Measurements from ENCODE around the gene KCNMB2. TPM values are rescaled to one million over a fixed set of nuclear protein-coding genes. Genes with fewer than 3 reads are reported as not detected.

KCNMB2 gene
- polyA plus RNA-seq, 3 donors: not detected

GRCh38 chr3:178686826-178687225 is 150.6 kb downstream of the KCNMB2 start:
- Histone ChIP-seq H2AFZ (ENCODE audit: insufficient read depth, low read depth, low read length, poor library complexity, severe bottlenecking) (no peak overlapping the region), H3K9me3 (replicated peaks in 1 of 2; ENCODE audit: control insufficient read depth in 1 of 2, insufficient read depth in 1 of 2, low read length in 2 of 2) (peaks cover 0 to 9% of the 10 kb centered on the region in 2 donors), H3K4me3 (replicated peaks in 1 of 3; ENCODE audit: low read depth in 2 of 3, low read length in 3 of 3) (no peak overlapping the region), H3K4me2 (replicated peaks; ENCODE audit: extremely low read depth, low read length, poor library complexity, severe bottlenecking) (no peak overlapping the region), H4K20me1 (ENCODE audit: insufficient read depth, low read length) (no peaks in the 10 kb centered on the region), H3K27me3 (ENCODE audit: control insufficient read depth in 2 of 2, insufficient read depth in 2 of 2, low read length in 2 of 2) (no peaks in the 10 kb centered on the region), H3K36me3 (replicated peaks in 1 of 2; ENCODE audit: control insufficient read depth in 1 of 2, insufficient read depth in 2 of 2, low read length in 2 of 2) (no peaks in the 10 kb centered on the region), H3K4me1 (ENCODE audit: control insufficient read depth in 1 of 2, insufficient read depth in 2 of 2, low read length in 2 of 2) (no peaks in the 10 kb centered on the region), H3K9ac (ENCODE audit: insufficient read depth, low read length, poor library complexity, severe bottlenecking) (no peak overlapping the region), H3K27ac (ENCODE audit: low read depth in 1 of 2, low read length in 2 of 2) (no peak overlapping the region), H3K79me2 (ENCODE audit: insufficient read depth, low read length) (no peaks in the 10 kb centered on the region)
- H3K27ac Mint-ChIP-seq: no peak overlapping the region
- H3K36me3 Mint-ChIP-seq: no peaks in the 10 kb centered on the region
- H3K4me3 Mint-ChIP-seq: no peak overlapping the region
- DNase-seq: no peak
- intact Hi-C loops (cut with micrococcal nuclease): no loop called here
- no peaks in the 10 kb centered on the region for H3K4me1 Mint-ChIP-seq
- no peak for TF ChIP-seq CTCF (IDR thresholded peaks at IDR 0.05)
- WGBS (ENCODE audit: insufficient coverage): no CpG with 5 or more reads among the region's 1 CpG
- H3K9me3 Mint-ChIP-seq: peaks cover 0 to 11% (median 3%) of the 10 kb centered on the region in 7 donors
- no peaks in the 10 kb centered on the region for H3K27me3 Mint-ChIP-seq (ENCODE audit: low read depth in 3 of 3)

- WGBS (ENCODE audit: insufficient coverage): 0% methylated on average over 1 of the region's 2 CpGs
- H3K9me3 Mint-ChIP-seq: peaks cover 6 to 17% (median 13%) of the 10 kb centered on the region in 7 donors
Observed at GRCh38 chr3:178690571-178690970, 154.3 kb downstream of the KCNMB2 start.

More at GRCh38 chr3:178690571-178690970, 154.3 kb downstream of the KCNMB2 start:
- Histone ChIP-seq H3K27ac (ENCODE audit: low read depth in 1 of 2, low read length in 2 of 2) (no peak overlapping the region), H3K27me3 (ENCODE audit: control insufficient read depth in 2 of 2, insufficient read depth in 2 of 2, low read length in 2 of 2) (no peaks in the 10 kb centered on the region), H3K79me2 (ENCODE audit: insufficient read depth, low read length) (no peaks in the 10 kb centered on the region), H3K4me3 (replicated peaks in 1 of 3; ENCODE audit: low read depth in 2 of 3, low read length in 3 of 3) (no peak overlapping the region), H3K9me3 (replicated peaks in 1 of 2; ENCODE audit: control insufficient read depth in 1 of 2, insufficient read depth in 1 of 2, low read length in 2 of 2) (peaks cover 11 to 16% of the 10 kb centered on the region in 2 donors), H3K9ac (ENCODE audit: insufficient read depth, low read length, poor library complexity, severe bottlenecking) (no peak overlapping the region), H3K36me3 (replicated peaks in 1 of 2; ENCODE audit: control insufficient read depth in 1 of 2, insufficient read depth in 2 of 2, low read length in 2 of 2) (no peaks in the 10 kb centered on the region), H2AFZ (ENCODE audit: insufficient read depth, low read depth, low read length, poor library complexity, severe bottlenecking) (no peak overlapping the region), H3K4me1 (ENCODE audit: control insufficient read depth in 1 of 2, insufficient read depth in 2 of 2, low read length in 2 of 2) (no peaks in the 10 kb centered on the region), H4K20me1 (ENCODE audit: insufficient read depth, low read length) (no peaks in the 10 kb centered on the region), H3K4me2 (replicated peaks; ENCODE audit: extremely low read depth, low read length, poor library complexity, severe bottlenecking) (no peak overlapping the region)
- DNase-seq: no peak
- Mint-ChIP-seq H3K27me3 (ENCODE audit: low read depth in 3 of 3) (no peaks in the 10 kb centered on the region), H3K4me1 (no peaks in the 10 kb centered on the region), H3K36me3 (no peaks in the 10 kb centered on the region), H3K4me3 (no peak overlapping the region), H3K27ac (no peak overlapping the region)
- TF ChIP-seq CTCF (IDR thresholded peaks at IDR 0.05): no peak
- intact Hi-C loops (cut with micrococcal nuclease): no loop called here
